NB4 (cell line): Measurements from ENCODE around the gene MYL4.

Experiments used
- CTCF ChIP-seq: IDR thresholded peaks from one replicate; pipeline ENCODE4 v1.5.1; 2012; ENCODE audit warnings: low read depth, low read length
- MYC ChIP-seq: IDR thresholded peaks from 2 replicates; pipeline ENCODE4 v1.6.1; 2011; ENCODE audit warnings: low read depth, low read length
- POLR2A ChIP-seq: IDR thresholded peaks from 2 replicates; pipeline ENCODE4 v1.6.1; 2011; ENCODE audit warnings: mild to moderate bottlenecking; ENCODE audit not compliant: insufficient read length; ENCODE audit errors: extremely low read depth

GRCh38 chr17:47243737-47244598 is 34.8 kb downstream of the MYL4 start:
- TF ChIP-seq POLR2A (no peak), CTCF (no peak), MYC (no peak)
